Loucy (cell line): ENCODE results near the gene PRKCQ.

Experiments used
- H2AFZ ChIP-seq: fragments of 200-600 bp; sonication (generic); 2 replicates; pipeline ENCODE4 v1.6.0; 2016; ENCODE audit warnings: antibody characterized with exemption, mild to moderate bottlenecking, low read length, moderate library complexity
- H3F3A ChIP-seq: fragments of 200-600 bp; 2 replicates; pipeline ENCODE4 v1.6.0; 2016; ENCODE audit warnings: antibody characterized with exemption, low read depth, mild to moderate bottlenecking
- H3K27me3 ChIP-seq: fragments of 200-600 bp; sonication (generic); 2 replicates; pipeline ENCODE4 v1.6.1; 2014; ENCODE audit warnings: low read length, mild to moderate bottlenecking; ENCODE audit not compliant: insufficient read depth, poor library complexity, severe bottlenecking
- H3K36me3 ChIP-seq: fragments of 200-600 bp; sonication (generic); 2 replicates; pipeline ENCODE4 v1.6.1; 2016; ENCODE audit warnings: low read length; ENCODE audit not compliant: insufficient read depth
- H3K4me1 ChIP-seq: fragments of 200-600 bp; sonication (generic); 2 replicates; pipeline ENCODE4 v1.5.1; 2014; ENCODE audit warnings: low read length, mild to moderate bottlenecking; ENCODE audit not compliant: insufficient read depth, poor library complexity, severe bottlenecking
- H3K4me2 ChIP-seq: fragments of 200-600 bp; sonication (generic); 2 replicates; pipeline ENCODE4 v1.6.0; 2014; ENCODE audit warnings: antibody characterized with exemption, low read length, low read depth, mild to moderate bottlenecking; ENCODE audit not compliant: poor library complexity, severe bottlenecking
- H3K4me3 ChIP-seq: fragments of 200-600 bp; sonication (generic); 2 replicates; pipeline ENCODE4 v1.5.1; 2014; ENCODE audit warnings: low read length, mild to moderate bottlenecking, mixed read lengths; ENCODE audit not compliant: poor library complexity, severe bottlenecking
- H3K79me2 ChIP-seq: fragments of 200-600 bp; sonication (generic); 2 replicates; pipeline ENCODE4 v1.6.1; 2014; ENCODE audit warnings: low read length; ENCODE audit not compliant: insufficient read depth
- H3K9ac ChIP-seq: fragments of 200-600 bp; sonication (generic); 2 replicates; pipeline ENCODE4 v1.6.0; 2014; ENCODE audit warnings: mild to moderate bottlenecking, low read depth, low read length, moderate library complexity; ENCODE audit not compliant: poor library complexity, severe bottlenecking
- H3K9me2 ChIP-seq: fragments of 200-600 bp; sonication (generic); replicated peaks from 2 replicates; pipeline ENCODE4 v1.6.1; 2016; ENCODE audit warnings: low read depth, low read length, mixed read lengths
- H3K9me3 ChIP-seq: fragments of 200-600 bp; sonication (generic); 2 replicates; pipeline ENCODE4 v1.6.1; 2014; ENCODE audit warnings: mild to moderate bottlenecking, antibody characterized with exemption, low read length, low read depth; ENCODE audit not compliant: insufficient read depth
- H4K20me1 ChIP-seq: fragments of 200-600 bp; sonication (generic); 2 replicates; pipeline ENCODE4 v1.6.0; 2014; ENCODE audit warnings: antibody characterized with exemption, low read length, mild to moderate bottlenecking; ENCODE audit not compliant: insufficient read depth, poor library complexity, severe bottlenecking
- EZH2phosphoT487 ChIP-seq: fragments of 200-600 bp; IDR thresholded peaks from 2 replicates; pipeline ENCODE4 v1.6.1; 2018; ENCODE audit warnings: antibody characterized with exemption, mild to moderate bottlenecking, moderate library complexity, borderline replicate concordance
- TF ChIP-seq, protein P1 (sequence below): fragments of 200-600 bp; sonication (generic); conservative IDR thresholded peaks from 2 replicates; pipeline ENCODE4 v1.5.1; 2014; ENCODE audit warnings: mild to moderate bottlenecking, antibody characterized with exemption, low read length

Gene PRKCQ

DNA sequence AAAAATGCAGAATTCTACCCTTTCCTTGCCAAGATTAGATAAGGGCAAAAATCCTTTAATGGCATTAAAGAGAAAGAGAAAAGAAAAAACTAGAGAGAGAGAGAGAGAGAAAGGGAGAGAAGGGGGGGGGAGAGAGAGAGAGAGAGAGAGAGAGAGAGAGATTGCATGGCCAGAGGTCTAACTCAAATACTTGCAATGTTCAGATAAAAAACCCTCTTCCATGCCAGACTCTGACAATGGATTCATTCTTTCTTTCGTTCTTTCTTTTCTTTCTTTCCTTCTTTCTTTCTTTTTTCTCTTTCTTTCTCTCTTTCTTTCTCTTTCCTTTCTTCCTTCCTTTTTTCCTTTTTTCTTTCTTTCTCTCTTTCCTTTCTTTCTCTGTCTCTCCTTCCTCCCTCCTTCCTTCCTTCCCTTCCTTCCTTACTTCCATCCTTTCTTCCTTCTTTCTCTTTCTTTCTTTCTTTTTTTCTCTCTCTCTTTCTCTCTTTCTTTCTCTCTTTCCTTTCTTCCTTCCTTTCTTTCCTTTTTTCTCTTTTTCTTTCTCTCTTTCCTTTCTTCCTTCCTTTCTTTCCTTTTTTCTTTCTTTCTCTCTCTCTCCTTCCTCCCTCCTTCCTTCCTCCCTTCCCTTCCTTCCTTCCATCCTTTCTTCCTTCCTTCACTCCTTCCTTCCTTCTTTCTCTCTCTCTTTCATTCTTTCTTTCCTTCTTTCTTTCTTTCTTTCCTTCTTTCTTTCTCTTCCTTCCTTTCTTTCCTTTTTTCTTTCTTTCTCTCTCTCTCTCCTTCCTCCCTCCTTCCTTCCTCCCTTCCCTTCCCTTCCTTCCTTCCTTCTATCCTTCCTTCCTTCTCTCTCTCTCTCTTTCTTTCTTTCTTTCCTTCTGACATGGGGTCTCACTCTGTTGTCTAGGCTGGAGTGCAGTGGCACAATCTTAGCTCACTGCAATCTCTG lies 175.7 kb downstream of the PRKCQ start:
- no peaks in the 10 kb centered on the region for H4K20me1 ChIP-seq
- no peak overlapping the region for H3K9ac ChIP-seq
- H3K9me3 ChIP-seq, result no peaks in the 10 kb centered on the region
- no peaks in the 10 kb centered on the region for H3K79me2 ChIP-seq
- H3K36me3 ChIP-seq, result no peaks in the 10 kb centered on the region
- TF ChIP-seq, protein P1, sequence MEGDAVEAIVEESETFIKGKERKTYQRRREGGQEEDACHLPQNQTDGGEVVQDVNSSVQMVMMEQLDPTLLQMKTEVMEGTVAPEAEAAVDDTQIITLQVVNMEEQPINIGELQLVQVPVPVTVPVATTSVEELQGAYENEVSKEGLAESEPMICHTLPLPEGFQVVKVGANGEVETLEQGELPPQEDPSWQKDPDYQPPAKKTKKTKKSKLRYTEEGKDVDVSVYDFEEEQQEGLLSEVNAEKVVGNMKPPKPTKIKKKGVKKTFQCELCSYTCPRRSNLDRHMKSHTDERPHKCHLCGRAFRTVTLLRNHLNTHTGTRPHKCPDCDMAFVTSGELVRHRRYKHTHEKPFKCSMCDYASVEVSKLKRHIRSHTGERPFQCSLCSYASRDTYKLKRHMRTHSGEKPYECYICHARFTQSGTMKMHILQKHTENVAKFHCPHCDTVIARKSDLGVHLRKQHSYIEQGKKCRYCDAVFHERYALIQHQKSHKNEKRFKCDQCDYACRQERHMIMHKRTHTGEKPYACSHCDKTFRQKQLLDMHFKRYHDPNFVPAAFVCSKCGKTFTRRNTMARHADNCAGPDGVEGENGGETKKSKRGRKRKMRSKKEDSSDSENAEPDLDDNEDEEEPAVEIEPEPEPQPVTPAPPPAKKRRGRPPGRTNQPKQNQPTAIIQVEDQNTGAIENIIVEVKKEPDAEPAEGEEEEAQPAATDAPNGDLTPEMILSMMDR, result no peak
- no peak for TF ChIP-seq EZH2phosphoT487
- no peak overlapping the region for H2AFZ ChIP-seq
- no peak overlapping the region for H3K4me2 ChIP-seq
- no peaks in the 10 kb centered on the region for H3K27me3 ChIP-seq
- peaks cover 9% of the 10 kb centered on the region for H3K4me1 ChIP-seq
- no peak overlapping the region for H3K4me3 ChIP-seq
- H3F3A ChIP-seq, result no peaks in the 10 kb centered on the region
- H3K9me2 ChIP-seq, result no peaks in the 10 kb centered on the region

GRCh38 chr10:6402960-6403359 lies 177.1 kb downstream of the PRKCQ start:
- Histone ChIP-seq H3K4me1 (peaks cover 11% of the 10 kb centered on the region), H3K27me3 (no peaks in the 10 kb centered on the region)

GRCh38 chr10:6402349-6402709 lies 177.7 kb downstream of the PRKCQ start:
- no peak overlapping the region for H3K9ac ChIP-seq
- no peaks in the 10 kb centered on the region for H4K20me1 ChIP-seq
- no peaks in the 10 kb centered on the region for H3K27me3 ChIP-seq
- no peaks in the 10 kb centered on the region for H3K36me3 ChIP-seq
- no peak overlapping the region for H2AFZ ChIP-seq
- no peak overlapping the region for H3K4me3 ChIP-seq
- no peaks in the 10 kb centered on the region for H3K79me2 ChIP-seq
- TF ChIP-seq, protein P1, result no peak
- TF ChIP-seq EZH2phosphoT487, result no peak
- no peak overlapping the region for H3K4me2 ChIP-seq
- H3K9me2 ChIP-seq, result no peaks in the 10 kb centered on the region
- no peaks in the 10 kb centered on the region for H3K9me3 ChIP-seq
- H3K4me1 ChIP-seq, result peaks cover 11% of the 10 kb centered on the region
- H3F3A ChIP-seq, result no peaks in the 10 kb centered on the region

More at GRCh38 chr10:6402960-6403359, 177.1 kb downstream of the PRKCQ start:
- H3K9ac ChIP-seq, result no peak overlapping the region
- no peak overlapping the region for H3K4me2 ChIP-seq
- no peaks in the 10 kb centered on the region for H3K79me2 ChIP-seq
- H3K9me2 ChIP-seq, result no peaks in the 10 kb centered on the region
- no peak overlapping the region for H3K4me3 ChIP-seq
- no peaks in the 10 kb centered on the region for H3K36me3 ChIP-seq
- no peak overlapping the region for H2AFZ ChIP-seq
- TF ChIP-seq EZH2phosphoT487, result no peak
- TF ChIP-seq, protein P1, result no peak
- no peaks in the 10 kb centered on the region for H3F3A ChIP-seq
- H3K9me3 ChIP-seq, result no peaks in the 10 kb centered on the region
- no peaks in the 10 kb centered on the region for H4K20me1 ChIP-seq
